AG09309 (cell line): ENCODE data around the gene AHRR.
"Not testable (repeated sequence)": the region's sequence is repeated elsewhere in the genome, so short reads cannot be mapped to it uniquely, and the experiment has no call there.

Experiments
- DNase-seq: peaks from one replicate; pipeline ENCODE4 v3.0.0-alpha.2; 2010; ENCODE audit warnings: low read depth
- H3K4me3 ChIP-seq: 2 replicates; pipeline ENCODE4 v1.5.1; 2011; ENCODE audit warnings: mild to moderate bottlenecking, low read depth, low read length, moderate library complexity; ENCODE audit not compliant: control insufficient read depth
- CTCF ChIP-seq: IDR thresholded peaks from 2 replicates; pipeline ENCODE4 v1.5.1; 2011; ENCODE audit warnings: mild to moderate bottlenecking, low read depth, low read length, inconsistent platforms; ENCODE audit not compliant: insufficient read depth, control insufficient read depth; ENCODE audit errors: missing control alignments

AHRR gene

GRCh38 chr5:472656-473550 lies 151.4 kb downstream of the AHRR start:
- peak overlapping the region; percentile 86 for H3K4me3 ChIP-seq
- DNase-seq, result peak; percentile 17
- TF ChIP-seq CTCF, result no peak

DNA sequence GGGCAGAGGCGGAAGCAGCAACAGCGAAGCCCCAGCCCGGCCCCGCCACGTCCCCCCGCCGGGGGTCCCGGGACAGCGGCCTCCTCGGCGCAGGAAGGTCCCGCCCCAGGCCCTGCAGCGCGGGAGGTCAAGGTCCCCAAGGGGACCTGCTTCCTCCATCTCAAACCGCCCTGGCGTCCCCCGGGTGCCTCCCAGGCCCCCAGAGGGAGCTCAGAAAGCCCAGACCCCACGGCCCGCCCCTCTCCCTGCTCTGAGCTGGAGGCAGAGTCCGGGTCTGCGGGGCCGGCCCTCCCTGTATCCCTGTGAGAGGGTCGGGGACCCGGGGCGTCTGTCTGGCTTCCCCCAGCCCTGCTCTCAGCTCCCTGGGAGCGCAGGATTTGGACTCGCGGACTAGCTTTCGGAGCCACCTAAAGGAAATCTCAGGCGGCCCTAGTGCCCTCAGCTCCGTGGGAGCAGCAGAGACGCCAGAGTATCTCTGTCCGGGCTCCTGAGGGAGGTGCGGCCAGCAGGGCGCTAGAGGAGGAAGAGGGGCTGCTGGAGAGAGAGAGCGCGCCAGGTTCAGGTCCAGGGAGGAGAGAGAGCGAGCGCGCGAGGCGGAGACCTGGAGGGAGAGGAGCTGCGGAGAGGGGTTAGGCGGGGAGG lies 152.2 kb downstream of the AHRR start:
- peak overlapping the region; percentile 86 for H3K4me3 ChIP-seq
- TF ChIP-seq CTCF, result no peak
- DNase-seq, result peak; percentile 3

- peak overlapping the region; percentile 86 for H3K4me3 ChIP-seq
- DNase-seq, result not testable (repeated sequence)
Observed at GRCh38 chr5:474232-474839, 152.8 kb downstream of the AHRR start.

DNA sequence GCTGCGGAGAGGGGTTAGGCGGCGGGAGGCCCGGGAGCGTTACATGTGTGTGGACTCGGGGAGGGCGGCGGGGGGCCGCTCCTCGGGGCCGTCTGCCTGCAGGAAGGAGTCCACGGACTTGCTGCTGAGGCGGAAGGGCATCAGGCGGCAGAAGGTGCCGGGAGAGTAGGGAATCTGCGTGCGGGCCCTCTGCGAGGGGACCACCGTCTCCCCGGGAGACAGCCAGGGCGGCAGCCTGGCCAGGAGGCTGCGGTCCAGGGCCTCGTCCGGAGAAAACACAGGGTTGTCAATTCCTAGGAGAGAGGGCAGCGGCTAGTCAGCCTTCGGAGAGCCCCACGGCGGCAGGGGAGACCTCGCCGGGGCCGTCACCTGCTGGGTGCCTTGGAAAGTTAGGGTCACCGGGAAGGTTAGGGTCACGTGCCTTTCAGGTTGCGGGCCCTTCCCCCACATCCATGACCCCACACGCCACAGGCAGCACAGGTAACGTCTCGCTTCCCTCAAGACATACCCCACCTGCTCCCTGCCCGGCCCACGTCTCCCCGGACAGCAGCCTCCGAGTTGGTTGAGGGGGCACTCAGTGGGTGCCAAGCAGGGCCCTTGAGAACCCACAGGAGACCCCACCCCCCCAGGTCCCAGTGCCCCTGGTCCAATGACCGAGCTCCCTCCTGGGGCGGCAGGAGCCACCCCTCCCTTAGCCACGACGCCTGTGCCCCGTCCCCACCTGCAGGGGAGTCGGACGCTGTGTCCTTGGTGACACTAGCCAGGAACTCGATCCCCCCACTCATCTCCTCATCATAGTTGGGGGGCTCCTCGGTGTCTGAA lies 153.5 kb downstream of the AHRR start:
- H3K4me3 ChIP-seq, result peak overlapping the region; percentile 86
- no peak for DNase-seq
- TF ChIP-seq CTCF, result no peak

DNA sequence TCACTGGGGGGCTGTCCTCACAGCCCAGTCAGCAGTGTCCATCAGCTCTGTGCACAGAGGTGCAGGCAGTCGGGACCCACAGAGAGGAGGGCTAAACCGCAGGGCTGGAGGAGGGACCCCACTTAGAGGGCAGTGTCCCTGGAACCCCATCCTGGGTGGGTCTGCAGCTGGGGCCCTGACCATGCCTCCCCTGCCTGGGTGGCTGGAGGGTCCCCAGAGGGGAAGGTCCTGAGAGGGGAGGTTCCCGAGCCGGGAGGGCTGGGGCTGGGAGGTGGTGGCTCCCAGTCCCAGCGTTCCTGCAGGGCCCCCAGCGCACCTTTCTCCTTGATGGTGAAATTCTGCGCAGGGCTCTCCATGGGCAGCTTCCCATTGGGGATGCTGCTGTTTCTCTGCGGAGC lies 154.2 kb downstream of the AHRR start:
- DNase-seq, result no peak
- no peak overlapping the region for H3K4me3 ChIP-seq
- TF ChIP-seq CTCF, result no peak

GRCh38 chr5:476102-476813 lies 154.7 kb downstream of the AHRR start:
- no peak for DNase-seq
- H3K4me3 ChIP-seq, result no peak overlapping the region
- TF ChIP-seq CTCF, result no peak
